H9 (cell line): Measurements from ENCODE around the gene ZNF491. TPM values are rescaled to one million over a fixed set of nuclear protein-coding genes. Genes with fewer than 3 reads are reported as not detected.

ENCODE experiments used
- DNase-seq: peaks from one replicate; pipeline ENCODE4 v3.0.0-alpha.2; 2017
- H2AFZ ChIP-seq: one replicate; pipeline ENCODE4 v1.6.1; 2013; ENCODE audit warnings: mild to moderate bottlenecking, low read length, control low read depth, moderate library complexity
- H2AK5ac ChIP-seq: 2 replicates; pipeline ENCODE4 v1.6.1; 2013; ENCODE audit warnings: low read length, control low read depth, mixed read lengths; ENCODE audit not compliant: insufficient read length
- H2BK120ac ChIP-seq: one replicate; pipeline ENCODE4 v1.6.1; 2013; ENCODE audit warnings: low read depth, mild to moderate bottlenecking, low read length, control low read depth, inconsistent platforms; ENCODE audit not compliant: poor library complexity, severe bottlenecking
- H2BK12ac ChIP-seq: 2 replicates; pipeline ENCODE4 v1.6.1; 2013; ENCODE audit warnings: low read length, control low read depth, mixed read lengths, low read depth; ENCODE audit not compliant: insufficient read length
- H2BK15ac ChIP-seq: 2 replicates; pipeline ENCODE4 v1.6.1; 2013; ENCODE audit warnings: low read depth, low read length, control low read depth
- H2BK20ac ChIP-seq: one replicate; pipeline ENCODE4 v1.6.1; 2013; ENCODE audit warnings: low read depth, mild to moderate bottlenecking, low read length, control low read depth, inconsistent platforms; ENCODE audit not compliant: poor library complexity, severe bottlenecking
- H2BK5ac ChIP-seq: 2 replicates; pipeline ENCODE4 v1.6.1; 2013; ENCODE audit warnings: low read length, control low read depth, mixed read lengths; ENCODE audit not compliant: insufficient read length
- H3K14ac ChIP-seq: 2 replicates; pipeline ENCODE4 v1.6.1; 2013; ENCODE audit warnings: low read length, control low read depth; ENCODE audit not compliant: insufficient read depth
- H3K18ac ChIP-seq: 2 replicates; pipeline ENCODE4 v1.6.1; 2013; ENCODE audit warnings: low read depth, mild to moderate bottlenecking, mixed read lengths, low read length, control low read depth; ENCODE audit not compliant: insufficient read length
- H3K23ac ChIP-seq: 2 replicates; pipeline ENCODE4 v1.6.1; 2013; ENCODE audit warnings: low read length, control low read depth, mixed read lengths, low read depth; ENCODE audit not compliant: insufficient read length
- H3K23me2 ChIP-seq: 2 replicates; pipeline ENCODE4 v1.6.1; 2013; ENCODE audit warnings: low read depth, mild to moderate bottlenecking, mixed read lengths, low read length, control low read depth; ENCODE audit not compliant: insufficient read length, poor library complexity, severe bottlenecking
- H3K27ac ChIP-seq: 2 replicates; pipeline ENCODE4 v1.5.1; 2013; ENCODE audit warnings: low read length, control low read depth, mixed read lengths, low read depth; ENCODE audit not compliant: insufficient read length
- H3K27me3 ChIP-seq: 2 replicates; pipeline ENCODE4 v1.6.1; 2013; ENCODE audit warnings: low read length, control low read depth, inconsistent platforms; ENCODE audit not compliant: insufficient read depth
- H3K4ac ChIP-seq: 2 replicates; pipeline ENCODE4 v1.6.1; 2013; ENCODE audit warnings: low read depth, mild to moderate bottlenecking, control low read depth, inconsistent platforms, low read length, moderate library complexity
- H3K4me1 ChIP-seq: 2 replicates; pipeline ENCODE4 v1.6.1; 2013; ENCODE audit warnings: low read length, control low read depth, inconsistent platforms; ENCODE audit not compliant: insufficient read depth
- H3K4me2 ChIP-seq: 2 replicates; pipeline ENCODE4 v1.6.1; 2013; ENCODE audit warnings: low read length, control low read depth, mixed read lengths; ENCODE audit not compliant: insufficient read length, insufficient read depth
- H3K56ac ChIP-seq: 2 replicates; pipeline ENCODE4 v1.6.1; 2013; ENCODE audit warnings: low read depth, mild to moderate bottlenecking, mixed read lengths, low read length, control low read depth; ENCODE audit not compliant: insufficient read length
- H3K79me1 ChIP-seq: 2 replicates; pipeline ENCODE4 v1.6.1; 2013; ENCODE audit warnings: low read depth, mild to moderate bottlenecking, moderate library complexity, low read length, control low read depth, inconsistent platforms; ENCODE audit not compliant: insufficient read depth, poor library complexity, severe bottlenecking
- H3K79me2 ChIP-seq: 2 replicates; pipeline ENCODE4 v1.6.1; 2013; ENCODE audit warnings: low read length, control low read depth, inconsistent platforms; ENCODE audit not compliant: insufficient read depth
- H3K9ac ChIP-seq: 2 replicates; pipeline ENCODE4 v1.6.1; 2013; ENCODE audit warnings: low read length, control low read depth, mixed read lengths; ENCODE audit not compliant: insufficient read length; ENCODE audit errors: extremely low read depth
- H3K9me3 ChIP-seq: one replicate; pipeline ENCODE4 v1.6.1; 2013; ENCODE audit warnings: low read depth, low read length, inconsistent platforms; ENCODE audit not compliant: control insufficient read depth
- H3T11ph ChIP-seq: one replicate; pipeline ENCODE4 v1.6.1; 2013; ENCODE audit warnings: mild to moderate bottlenecking, low read length, control low read depth, inconsistent platforms
- H4K20me1 ChIP-seq: one replicate; pipeline ENCODE4 v1.6.1; 2013; ENCODE audit not compliant: control insufficient read depth, insufficient read length, insufficient read depth
- H4K5ac ChIP-seq: 2 replicates; pipeline ENCODE4 v1.6.1; 2013; ENCODE audit warnings: low read depth, mild to moderate bottlenecking, mixed read lengths, low read length, control low read depth; ENCODE audit not compliant: insufficient read length
- H4K8ac ChIP-seq: replicated peaks from 2 replicates; pipeline ENCODE4 v1.6.1; 2013; ENCODE audit warnings: low read length, control low read depth, mixed read lengths, low read depth; ENCODE audit not compliant: insufficient read length
- H4K91ac ChIP-seq: 2 replicates; pipeline ENCODE4 v1.6.1; 2013; ENCODE audit warnings: low read depth, mild to moderate bottlenecking, moderate library complexity, mixed read lengths, low read length, control low read depth; ENCODE audit not compliant: insufficient read length
- H3K27ac Mint-ChIP-seq, 3 experiments: 2 replicates in 2 of 3; 3 replicates in 1 of 3; pipeline ENCODE4 v1.8.0; 2020 to 2021; ENCODE audit warnings: mixed read lengths in 3 of 3, mild to moderate bottlenecking in 1 of 3, moderate library complexity in 1 of 3
- H3K27me3 Mint-ChIP-seq: 2 replicates; pipeline ENCODE4 v1.8.0; 2021; ENCODE audit warnings: low read depth, mild to moderate bottlenecking, moderate library complexity, mixed read lengths
- H3K36me3 Mint-ChIP-seq, 3 experiments: 2 replicates in 2 of 3; 3 replicates in 1 of 3; pipeline ENCODE4 v1.8.0; 2020 to 2021; ENCODE audit warnings: low read depth in 3 of 3, mixed read lengths in 3 of 3; ENCODE audit not compliant: insufficient read depth in 1 of 3
- H3K4me1 Mint-ChIP-seq, 2 experiments: 2 replicates each; pipeline ENCODE4 v1.8.0; 2020; ENCODE audit warnings: mixed read lengths in 2 of 2
- H3K4me3 Mint-ChIP-seq, 2 experiments: 2 replicates in 1 of 2; 3 replicates in 1 of 2; pipeline ENCODE4 v1.8.0; 2020 to 2021; ENCODE audit warnings: mild to moderate bottlenecking in 2 of 2, mixed read lengths in 2 of 2, moderate library complexity in 1 of 2
- H3K9me3 Mint-ChIP-seq, 2 experiments: 2 replicates in 1 of 2; 3 replicates in 1 of 2; pipeline ENCODE4 v1.8.0; 2020; ENCODE audit warnings: mild to moderate bottlenecking in 2 of 2, mixed read lengths in 2 of 2, moderate library complexity in 1 of 2
- CTCF ChIP-seq: fragments of 200-600 bp; sonication (generic); conservative IDR thresholded peaks from 3 replicates; pipeline ENCODE4 v1.8.0; 2021; ENCODE audit warnings: antibody characterized with exemption, mild to moderate bottlenecking
- WGBS: extraction: QIAGEN DNeasy Blood & Tissue Kit; methylation state at CpG from one replicate; pipeline ENCODE4 v1.1.7; 2013; ENCODE audit warnings: missing lambda C conversion rate, low lambda C conversion rate, mixed read lengths; ENCODE audit not compliant: insufficient read length; ENCODE audit errors: extremely low coverage; 5-methylcytosine and 5-hydroxymethylcytosine counted together
- total RNA-seq: library from RNA; stranded (reverse); gene quantifications from 2 replicates; pipeline ENCODE4 v1.2.1, GENCODE V29; 2021

Gene ZNF491
- total RNA-seq, 1 experiment from 2014 or later = 0.77 TPM

DNA sequence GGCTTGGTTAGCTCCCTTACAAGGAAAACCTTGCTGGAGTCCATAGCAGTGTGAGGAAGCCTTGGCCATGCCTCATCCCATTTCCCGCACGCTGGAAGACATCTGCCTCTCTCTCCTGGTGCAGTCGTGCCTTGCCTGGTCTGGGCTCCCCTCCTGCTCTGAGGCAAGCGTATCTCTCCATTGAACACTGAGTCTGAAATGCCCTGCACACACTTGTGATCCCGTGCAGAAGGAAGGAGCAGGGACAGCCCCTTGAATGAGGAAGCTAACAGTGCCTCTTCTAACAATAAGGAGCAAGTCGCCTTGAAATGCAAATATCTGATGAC lies 15.3 kb downstream of the ZNF491 start:
- no peak overlapping the region for H2BK12ac ChIP-seq
- H4K8ac ChIP-seq = no peak overlapping the region
- H2BK20ac ChIP-seq = no peak overlapping the region
- TF ChIP-seq CTCF = no peak
- H3K14ac ChIP-seq = no peak overlapping the region
- H2BK15ac ChIP-seq = no peak overlapping the region
- no peak overlapping the region for H3K56ac ChIP-seq
- H3T11ph ChIP-seq = no peak overlapping the region
- no peak overlapping the region for H2AK5ac ChIP-seq
- peaks cover 0 to 10% (median 4%) of the 10 kb centered on the region in 3 experiments; a peak in 4 of 7 replicates for H3K36me3 Mint-ChIP-seq
- H2AFZ ChIP-seq = no peak overlapping the region
- H3K9me3 Mint-ChIP-seq = peaks cover 8 to 9% of the 10 kb centered on the region in 2 experiments; a peak in 4 of 5 replicates
- H3K79me1 ChIP-seq = no peaks in the 10 kb centered on the region
- no peak for DNase-seq
- H3K79me2 ChIP-seq = no peaks in the 10 kb centered on the region
- H3K4ac ChIP-seq = no peak overlapping the region
- no peak overlapping the region for H3K27ac ChIP-seq
- H3K4me2 ChIP-seq = peak overlapping the region; percentile 46
- H3K4me3 Mint-ChIP-seq = peak overlapping the region; percentile 82 to 94
- no peak overlapping the region for H2BK5ac ChIP-seq
- H3K23ac ChIP-seq = no peak overlapping the region
- H3K23me2 ChIP-seq = peaks cover 4% of the 10 kb centered on the region
- no peak overlapping the region for H4K5ac ChIP-seq
- H3K9me3 ChIP-seq = no peaks in the 10 kb centered on the region
- H3K27me3 ChIP-seq = peaks cover 8% of the 10 kb centered on the region; the same call in 1 of the 2 replicates
- no peak overlapping the region; a peak in 1 of 7 replicates for H3K27ac Mint-ChIP-seq
- no peak overlapping the region for H3K18ac ChIP-seq
- no peaks in the 10 kb centered on the region for H4K20me1 ChIP-seq
- H2BK120ac ChIP-seq = no peak overlapping the region
- H3K27me3 Mint-ChIP-seq = peaks cover 80% of the 10 kb centered on the region
- peaks cover 5 to 9% of the 10 kb centered on the region in 2 experiments for H3K4me1 Mint-ChIP-seq
- H4K91ac ChIP-seq = no peak overlapping the region
- H3K9ac ChIP-seq = no peak overlapping the region
- no CpG with 5 or more reads among the region's 6 CpGs for WGBS
- no peaks in the 10 kb centered on the region for H3K4me1 ChIP-seq
